SH-SY5Y (cell line): ENCODE results near the gene PTPRT.

Source experiments
- GATA2 ChIP-seq: IDR thresholded peaks from 2 replicates; pipeline ENCODE4 v1.6.1; 2011; ENCODE audit warnings: mild to moderate bottlenecking, low read depth, low read length
- GATA3 ChIP-seq: IDR thresholded peaks from 2 replicates; pipeline ENCODE4 v1.6.1; 2011; ENCODE audit warnings: low read depth, mild to moderate bottlenecking, low read length, moderate library complexity

GRCh38 chr20:42295592-42295991, 894.1 kb downstream of the PTPRT start:
- TF ChIP-seq GATA2: no peak
- no peak for TF ChIP-seq GATA3
